ENCODE data around the gene HOXA6.
A peak's percentile ranks its signal among the peaks of the same experiment; 100 is the strongest.

Gene HOXA6

GRCh38 chr7:27131390-27131819, 16.2 kb downstream of the HOXA6 start:
- H3K9me3 Mint-ChIP-seq: no peaks in the 10 kb centered on the region

GRCh38 chr7:27130540-27131389, 16.8 kb downstream of the HOXA6 start, which contains the start of gene HOXA4:
TSS of gene HOXA4 (minus strand) at chr7:27130757. CDS start at chr7:27130733, 24 bp downstream.
- H3K36me3 Mint-ChIP-seq (ENCODE audit: low read depth): peaks cover 47% of the 10 kb centered on the region
- peak within 1 kb of the TSS; percentile 83 to 87 (median 85) for H3K4me3 Mint-ChIP-seq
- TF ChIP-seq CTCF (IDR thresholded peaks at IDR 0.05; ENCODE audit: unreplicated experiment in 3 of 3): no peak
- H3K27me3 Mint-ChIP-seq (ENCODE audit: low read depth): peaks cover 3% of the 10 kb centered on the region
- H3K9me3 Mint-ChIP-seq: no peaks in the 10 kb centered on the region
- peak within 1 kb of the TSS; percentile 98 to 100 (median 99) for H3K27ac Mint-ChIP-seq
- peaks cover 86% of the 10 kb centered on the region for H3K4me1 Mint-ChIP-seq

More at GRCh38 chr7:27131390-27131819, 16.2 kb downstream of the HOXA6 start:
- peak overlapping the region; percentile 81 to 85 (median 82) for H3K4me3 Mint-ChIP-seq
- H3K4me1 Mint-ChIP-seq: peaks cover 86% of the 10 kb centered on the region
- peaks cover 49% of the 10 kb centered on the region for H3K36me3 Mint-ChIP-seq (ENCODE audit: low read depth)
- no peak for TF ChIP-seq CTCF (IDR thresholded peaks at IDR 0.05; ENCODE audit: unreplicated experiment in 3 of 3)
- H3K27me3 Mint-ChIP-seq (ENCODE audit: low read depth): peaks cover 3% of the 10 kb centered on the region
- H3K27ac Mint-ChIP-seq: peak overlapping the region; percentile 88 to 99 (median 92)

- H3K4me3 Mint-ChIP-seq: peak overlapping the region; percentile 83 to 87 (median 85)
Observed at GRCh38 chr7:27129729-27130539, 17.6 kb downstream of the HOXA6 start.

GRCh38 chr7:27128776-27129728, 18.5 kb downstream of the HOXA6 start:
- H3K27me3 Mint-ChIP-seq (ENCODE audit: low read depth): peaks cover 5% of the 10 kb centered on the region
- peak overlapping the region; percentile 83 to 87 (median 85) for H3K4me3 Mint-ChIP-seq
- peaks cover 86% of the 10 kb centered on the region for H3K4me1 Mint-ChIP-seq
- no peak for TF ChIP-seq CTCF (IDR thresholded peaks at IDR 0.05; ENCODE audit: unreplicated experiment in 3 of 3)
- peaks cover 53% of the 10 kb centered on the region for H3K36me3 Mint-ChIP-seq (ENCODE audit: low read depth)
- H3K9me3 Mint-ChIP-seq: no peaks in the 10 kb centered on the region
- peak overlapping the region; percentile 98 to 100 (median 99) for H3K27ac Mint-ChIP-seq

More at GRCh38 chr7:27129729-27130539, 17.6 kb downstream of the HOXA6 start:
- Mint-ChIP-seq H3K4me1 (peaks cover 86% of the 10 kb centered on the region), H3K27ac (peak overlapping the region; percentile 98 to 100 (median 99)), H3K27me3 (ENCODE audit: low read depth) (peaks cover 3% of the 10 kb centered on the region), H3K36me3 (ENCODE audit: low read depth) (peaks cover 52% of the 10 kb centered on the region), H3K9me3 (no peaks in the 10 kb centered on the region)
- no peak for TF ChIP-seq CTCF (IDR thresholded peaks at IDR 0.05; ENCODE audit: unreplicated experiment in 3 of 3)

GRCh38 chr7:27128034-27128433, 19.5 kb downstream of the HOXA6 start:
- no peaks in the 10 kb centered on the region for H3K9me3 Mint-ChIP-seq
- H3K27ac Mint-ChIP-seq: peak overlapping the region; percentile 98 to 100 (median 99)
- H3K4me1 Mint-ChIP-seq: peaks cover 86% of the 10 kb centered on the region
- peaks cover 54% of the 10 kb centered on the region for H3K36me3 Mint-ChIP-seq (ENCODE audit: low read depth)
- H3K4me3 Mint-ChIP-seq: peak overlapping the region; percentile 83 to 87 (median 85)
- TF ChIP-seq CTCF (IDR thresholded peaks at IDR 0.05; ENCODE audit: unreplicated experiment in 3 of 3): no peak
- peaks cover 5% of the 10 kb centered on the region for H3K27me3 Mint-ChIP-seq (ENCODE audit: low read depth)
